Peyer's patch (tissue), 4 donors: ENCODE data around the gene GPRIN3. TPM values are rescaled to one million over a fixed set of nuclear protein-coding genes. Genes with fewer than 3 reads are reported as not detected.

Experiments used
- DNase-seq, 3 donors: peaks; one replicate each; pipeline ENCODE4 v3.0.0-alpha.2; 2017 to 2019
- H3K27ac ChIP-seq, 4 donors: fragments of 200-600 bp; sonication (generic); one replicate each; pipeline ENCODE4 v1.5.1; 2016 to 2019
- H3K27me3 ChIP-seq, 2 donors: fragments of 200-600 bp; sonication (generic); one replicate each; pipeline ENCODE4 v1.5.1; 2019
- H3K36me3 ChIP-seq, 3 donors: fragments of 200-600 bp; sonication (generic); one replicate each; pipeline ENCODE4 v1.5.1; 2016 to 2019
- H3K4me1 ChIP-seq, 4 donors: fragments of 200-600 bp; sonication (generic); one replicate each; pipeline ENCODE4 v1.5.1; 2016 to 2019
- H3K4me3 ChIP-seq, 4 donors: fragments of 200-600 bp; sonication (generic); 1 replicate in 3 of 4; 2 replicates in 1 of 4; pipeline ENCODE4 v1.5.1; 2016 to 2019; ENCODE audit warnings: mild to moderate bottlenecking in 1 of 4
- H3K9me3 ChIP-seq, 4 donors: fragments of 200-600 bp; sonication (generic); one replicate each; pipeline ENCODE4 v1.5.1; 2016 to 2019; ENCODE audit warnings: mild to moderate bottlenecking in 1 of 4
- CTCF ChIP-seq, 6 experiments: fragments of 450-650 bp in 4 of 6; fragments of 200-600 bp in 2 of 6; sonication (generic) in 1 of 6; IDR thresholded peaks; one replicate each; pipeline ENCODE4 v1.5.1; 2017 to 2019; ENCODE audit warnings: antibody characterized with exemption in 6 of 6, mild to moderate bottlenecking in 3 of 6, moderate library complexity in 1 of 6
- POLR2A ChIP-seq, 2 donors: fragments of 450-650 bp; IDR thresholded peaks; one replicate each; pipeline ENCODE4 v1.5.1; 2017; ENCODE audit warnings: antibody characterized with exemption in 2 of 2, mild to moderate bottlenecking in 2 of 2, moderate library complexity in 2 of 2
- total RNA-seq, 4 donors: library from RNA; depleted of rRNA; stranded (reverse); fragments of >200 nt; gene quantifications; one replicate each; pipeline ENCODE4 v1.1.0, GENCODE V29; 2016

The GPRIN3 gene
- total RNA-seq, 4 donors from 2014 or later = 13.1 to 26.8 (median 17.8) TPM

- Histone ChIP-seq H3K27ac (peak overlapping the region; percentile 29 to 79 (median 52)), H3K9me3 (no peaks in the 10 kb centered on the region), H3K4me3 (no peak overlapping the region), H3K4me1 (peaks cover 0 to 54% (median 27%) of the 10 kb centered on the region in 4 donors), H3K36me3 (no peaks in the 10 kb centered on the region), H3K27me3 (no peaks in the 10 kb centered on the region)
- DNase-seq = no peak
- TF ChIP-seq POLR2A (IDR thresholded peaks at IDR 0.05) (no peak), CTCF (IDR thresholded peaks at IDR 0.05) (no peak)
Measured at GRCh38 chr4:89296896-89297295, 10.7 kb downstream of the GPRIN3 start.

GRCh38 chr4:89296399-89296798 is 11.2 kb downstream of the GPRIN3 start:
- no peak for DNase-seq
- H3K9me3 ChIP-seq = no peaks in the 10 kb centered on the region
- H3K27ac ChIP-seq = peak overlapping the region; percentile 30 to 79 (median 52)
- TF ChIP-seq CTCF (IDR thresholded peaks at IDR 0.05) (no peak), POLR2A (IDR thresholded peaks at IDR 0.05) (no peak)
- no peaks in the 10 kb centered on the region for H3K36me3 ChIP-seq
- peaks cover 0 to 54% (median 27%) of the 10 kb centered on the region in 4 donors for H3K4me1 ChIP-seq
- no peak overlapping the region for H3K4me3 ChIP-seq
- H3K27me3 ChIP-seq = no peaks in the 10 kb centered on the region

GRCh38 chr4:89295415-89295927 is 12.1 kb downstream of the GPRIN3 start:
- no peaks in the 10 kb centered on the region for H3K9me3 ChIP-seq
- no peaks in the 10 kb centered on the region for H3K36me3 ChIP-seq
- H3K27ac ChIP-seq = peak overlapping the region; percentile 30 to 71 (median 39)
- no peak for DNase-seq
- peaks cover 4 to 50% (median 25%) of the 10 kb centered on the region in 4 donors for H3K4me1 ChIP-seq
- TF ChIP-seq CTCF (IDR thresholded peaks at IDR 0.05) (no peak), POLR2A (IDR thresholded peaks at IDR 0.05) (no peak)
- no peaks in the 10 kb centered on the region for H3K27me3 ChIP-seq
- H3K4me3 ChIP-seq = no peak overlapping the region

GRCh38 chr4:89294573-89295269 is 12.9 kb downstream of the GPRIN3 start:
- TF ChIP-seq CTCF (IDR thresholded peaks at IDR 0.05) = no peak
- peak in 1 of 2 donors; percentile 26 for TF ChIP-seq POLR2A (IDR thresholded peaks at IDR 0.05)
- Histone ChIP-seq H3K9me3 (no peaks in the 10 kb centered on the region), H3K27ac (peak overlapping the region; percentile 30 to 71 (median 56)), H3K4me1 (peaks cover 4 to 50% (median 21%) of the 10 kb centered on the region in 4 donors), H3K27me3 (no peaks in the 10 kb centered on the region), H3K4me3 (no peak overlapping the region), H3K36me3 (no peaks in the 10 kb centered on the region)
- no peak for DNase-seq

- Histone ChIP-seq H3K4me1 (peaks cover 4 to 43% (median 20%) of the 10 kb centered on the region in 4 donors), H3K36me3 (no peaks in the 10 kb centered on the region), H3K4me3 (no peak overlapping the region), H3K9me3 (no peaks in the 10 kb centered on the region), H3K27ac (peak overlapping the region; percentile 44 to 60 (median 54)), H3K27me3 (no peaks in the 10 kb centered on the region)
- no peak for DNase-seq
- TF ChIP-seq CTCF (IDR thresholded peaks at IDR 0.05) (no peak), POLR2A (IDR thresholded peaks at IDR 0.05) (no peak)
Measured at GRCh38 chr4:89293299-89293698, 14.3 kb downstream of the GPRIN3 start.
